PC-3 (cell line): ENCODE data around the gene GPBP1.

Experiments used
- CTCF ChIP-seq: fragments of 300-600 bp; sonication (generic); conservative IDR thresholded peaks from 2 replicates; pipeline ENCODE4 v1.5.1; 2017; ENCODE audit warnings: antibody characterized with exemption, low read depth, mild to moderate bottlenecking, low read length
- EZH2 ChIP-seq: fragments of 300-600 bp; sonication (generic); IDR thresholded peaks from one replicate; pipeline ENCODE4 v1.6.1; 2017; ENCODE audit warnings: antibody characterized with exemption, mild to moderate bottlenecking, low read length; ENCODE audit not compliant: unreplicated experiment

GRCh38 chr5:57304931-57305330 lies 131.1 kb downstream of the GPBP1 start:
- TF ChIP-seq EZH2 (no peak), CTCF (no peak)
